Activated CD8-positive, alpha-beta T cell treated with anti-CD3 and anti-CD28 coated beads, Interleukin-2, amount 10 ng/mL, durations not matched to agents 7 days and 5 days (primary cell): ENCODE data around the gene CFAP45. TPM values are rescaled to one million over a fixed set of nuclear protein-coding genes. Genes with fewer than 3 reads are reported as not detected.

Experiments
- ATAC-seq: fragments of 150-1000 bp; cut with Tn5 transposase; one replicate; pipeline ENCODE4 v1.10.0; 2021; ENCODE audit warnings: moderate library complexity
- CTCF ChIA-PET: fragments of 350-600 bp; sonication (Branson Sonifier 250); formaldehyde crosslinking; loops from one replicate; lab custom pipeline; 2021; ENCODE audit warnings: antibody characterized with exemption; lab: Charles Lee
- POLR2A ChIA-PET: fragments of 350-600 bp; sonication (Branson Sonifier 250); formaldehyde crosslinking; loops from one replicate; lab custom pipeline; 2021; ENCODE audit warnings: antibody characterized with exemption; lab: Charles Lee
- DNase-seq: peaks from one replicate; pipeline ENCODE4 v3.0.0-alpha.2; 2020
- H3K27ac Mint-ChIP-seq: one replicate; pipeline ENCODE4 v1.8.0; 2021; ENCODE audit warnings: mild to moderate bottlenecking, mixed read lengths
- H3K27me3 Mint-ChIP-seq: one replicate; pipeline ENCODE4 v1.8.0; 2021; ENCODE audit warnings: low read depth, mixed read lengths
- H3K36me3 Mint-ChIP-seq: one replicate; pipeline ENCODE4 v1.8.0; 2021; ENCODE audit warnings: low read depth, mixed read lengths
- H3K4me1 Mint-ChIP-seq: one replicate; pipeline ENCODE4 v1.8.0; 2021; ENCODE audit warnings: low read depth, mixed read lengths
- H3K4me3 Mint-ChIP-seq: one replicate; pipeline ENCODE4 v1.8.0; 2021; ENCODE audit warnings: mild to moderate bottlenecking, mixed read lengths
- H3K9me3 Mint-ChIP-seq: one replicate; pipeline ENCODE4 v1.8.0; 2022; ENCODE audit warnings: mixed read lengths; ENCODE audit not compliant: insufficient read depth
- total RNA-seq, 2 experiments: library from RNA; stranded (reverse); gene quantifications; one replicate each; pipeline ENCODE4 v1.2.3, GENCODE V29; 2021

The CFAP45 gene
- total RNA-seq, 2 experiments from 2014 or later, result 0.34 to 0.79 TPM

DNA sequence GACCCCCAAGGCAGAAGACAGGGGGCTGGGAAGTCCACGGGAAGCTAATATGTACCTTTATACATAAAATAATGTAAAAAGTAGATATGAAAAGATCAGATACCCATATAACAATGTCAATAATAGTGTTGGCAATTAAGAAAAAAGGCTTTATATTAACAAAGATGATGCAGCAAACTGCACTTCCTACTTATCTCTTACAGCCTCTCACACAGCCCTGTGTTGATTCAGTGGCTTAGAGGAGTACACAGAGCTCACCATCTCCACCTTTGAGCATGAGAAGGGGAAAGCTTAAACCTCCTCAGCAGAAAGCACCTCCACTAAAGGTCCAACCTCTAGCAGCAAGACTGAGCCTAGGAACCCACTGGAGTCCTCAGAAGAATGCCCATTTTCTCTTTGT is 30.4 kb downstream of the CFAP45 start:
- ChIA-PET CTCF (interaction anchor here (1.1 to 4.7 kb wide), 4 partner anchors 11 to 71 kb away, joined by 3 to 35 read pairs (median 5); partner anchors contain the start of gene FCRL6), POLR2A (no interaction called here)
- Mint-ChIP-seq H3K4me1 (peaks cover 24% of the 10 kb centered on the region), H3K27me3 (peaks cover 23% of the 10 kb centered on the region), H3K9me3 (no peaks in the 10 kb centered on the region), H3K36me3 (no peaks in the 10 kb centered on the region), H3K27ac (no peak overlapping the region), H3K4me3 (no peak overlapping the region)
- ATAC-seq (no peak), DNase-seq (no peak)

- CTCF ChIA-PET, result interaction anchor here (1.1 to 4.7 kb wide), 5 partner anchors 11 to 138 kb away, joined by 3 to 35 read pairs (median 5); partner anchors contain the start of gene FCRL6
Measured at GRCh38 chr1:159869173-159869572, 30.8 kb downstream of the CFAP45 start.

GRCh38 chr1:159868766-159869165 is 31.2 kb downstream of the CFAP45 start:
- Mint-ChIP-seq H3K36me3 (no peaks in the 10 kb centered on the region), H3K27ac (no peak overlapping the region), H3K4me3 (no peak overlapping the region), H3K9me3 (no peaks in the 10 kb centered on the region), H3K27me3 (peaks cover 24% of the 10 kb centered on the region), H3K4me1 (peaks cover 28% of the 10 kb centered on the region)
- CTCF ChIA-PET, result interaction anchor here (1.1 to 4.7 kb wide), 5 partner anchors 12 to 139 kb away, joined by 3 to 35 read pairs (median 5); partner anchors contain the start of gene FCRL6
- POLR2A ChIA-PET, result no interaction called here
- DNase-seq (no peak), ATAC-seq (no peak)

More at GRCh38 chr1:159869173-159869572, 30.8 kb downstream of the CFAP45 start:
- peak; percentile 52 for DNase-seq
- no peaks in the 10 kb centered on the region for H3K9me3 Mint-ChIP-seq
- H3K4me3 Mint-ChIP-seq, result no peak overlapping the region
- ATAC-seq, result peak; percentile 68
- peaks cover 28% of the 10 kb centered on the region for H3K4me1 Mint-ChIP-seq
- H3K36me3 Mint-ChIP-seq, result no peaks in the 10 kb centered on the region
- peaks cover 25% of the 10 kb centered on the region for H3K27me3 Mint-ChIP-seq
- POLR2A ChIA-PET, result no interaction called here
- no peak overlapping the region for H3K27ac Mint-ChIP-seq

GRCh38 chr1:159867664-159868026 is 32.3 kb downstream of the CFAP45 start:
- Mint-ChIP-seq H3K4me3 (no peak overlapping the region), H3K27me3 (peaks cover 24% of the 10 kb centered on the region), H3K4me1 (peaks cover 28% of the 10 kb centered on the region), H3K27ac (no peak overlapping the region), H3K36me3 (no peaks in the 10 kb centered on the region), H3K9me3 (no peaks in the 10 kb centered on the region)
- no peak for ATAC-seq
- ChIA-PET CTCF (interaction anchor here (2.2 to 4.7 kb wide), 2 partner anchors 24 to 69 kb away, joined by 7 to 35 read pairs; no protein-coding TSS in a partner anchor), POLR2A (no interaction called here)
- no peak for DNase-seq

- H3K27ac Mint-ChIP-seq, result no peak overlapping the region
- H3K36me3 Mint-ChIP-seq, result no peaks in the 10 kb centered on the region
- H3K27me3 Mint-ChIP-seq, result peaks cover 24% of the 10 kb centered on the region
- H3K4me3 Mint-ChIP-seq, result no peak overlapping the region
- DNase-seq, result no peak
- no peak for ATAC-seq
- no peaks in the 10 kb centered on the region for H3K9me3 Mint-ChIP-seq
- CTCF ChIA-PET, result interaction anchor here (1.0 to 2.2 kb wide), 2 partner anchors 69 kb away, joined by 3 to 7 read pairs; no protein-coding TSS in a partner anchor
- H3K4me1 Mint-ChIP-seq, result peaks cover 28% of the 10 kb centered on the region
- POLR2A ChIA-PET, result no interaction called here
Measured at GRCh38 chr1:159866905-159867663, 32.9 kb downstream of the CFAP45 start.

DNA sequence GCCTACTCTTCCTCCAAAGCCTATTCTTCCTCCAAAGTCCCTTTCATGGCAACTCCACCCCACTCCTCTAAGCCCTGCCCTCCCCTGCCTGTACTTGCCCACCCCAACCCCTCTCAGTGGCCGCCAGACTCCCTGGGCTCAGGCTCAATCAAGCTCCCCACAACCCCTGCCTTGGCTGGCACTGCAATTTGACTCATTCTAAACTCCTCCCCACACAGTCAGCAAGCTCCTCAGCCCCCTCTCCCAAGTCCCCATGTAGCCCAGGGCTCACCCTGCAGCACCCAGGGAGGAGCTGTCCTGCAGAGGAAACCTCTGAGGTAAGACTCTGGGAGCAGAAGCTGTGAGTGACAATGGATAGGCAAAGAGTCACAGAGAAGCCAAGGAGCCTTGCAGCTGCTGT is 33.9 kb downstream of the CFAP45 start:
- H3K27me3 Mint-ChIP-seq, result peaks cover 22% of the 10 kb centered on the region
- no peak overlapping the region for H3K27ac Mint-ChIP-seq
- H3K4me3 Mint-ChIP-seq, result no peak overlapping the region
- no peak for DNase-seq
- peaks cover 28% of the 10 kb centered on the region for H3K4me1 Mint-ChIP-seq
- ATAC-seq, result no peak
- ChIA-PET CTCF (interaction anchor here (1.0 kb wide), 2 partner anchors 25 to 68 kb away, joined by 3 read pairs; no protein-coding TSS in a partner anchor), POLR2A (no interaction called here)
- no peaks in the 10 kb centered on the region for H3K9me3 Mint-ChIP-seq
- no peaks in the 10 kb centered on the region for H3K36me3 Mint-ChIP-seq

DNA sequence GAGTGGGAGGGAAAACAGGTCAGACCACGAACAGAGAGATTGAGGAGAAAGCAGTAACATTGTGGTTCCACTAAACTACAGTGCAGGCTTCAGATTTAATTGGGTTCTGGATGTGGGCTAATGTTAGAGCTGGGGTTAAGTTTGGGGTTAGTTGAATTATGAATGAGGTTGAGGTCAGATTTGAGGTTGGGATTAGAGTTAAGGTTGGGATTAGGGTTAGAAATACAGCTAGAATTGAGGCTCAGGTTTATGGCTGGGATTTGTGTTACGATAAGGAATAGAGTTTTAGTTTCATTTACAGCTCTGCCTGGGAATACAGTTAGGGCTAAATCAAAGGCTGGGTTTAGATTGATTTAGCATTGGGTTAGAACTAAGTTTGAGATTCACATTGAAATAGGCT is 35.7 kb downstream of the CFAP45 start:
- Mint-ChIP-seq H3K4me1 (peaks cover 23% of the 10 kb centered on the region), H3K27ac (no peak overlapping the region), H3K27me3 (peaks cover 22% of the 10 kb centered on the region), H3K9me3 (no peaks in the 10 kb centered on the region), H3K4me3 (no peak overlapping the region), H3K36me3 (no peaks in the 10 kb centered on the region)
- POLR2A ChIA-PET, result no interaction called here
- CTCF ChIA-PET, result interaction anchor here (1.4 to 1.5 kb wide), 2 partner anchors 26 to 66 kb away, joined by 3 read pairs; no protein-coding TSS in a partner anchor
- no peak for DNase-seq
- no peak for ATAC-seq

GRCh38 chr1:159862557-159862956 is 37.4 kb downstream of the CFAP45 start, which contains the start of gene VSIG8:
TSS of gene VSIG8 (minus strand) at chr1:159862657. CDS start at chr1:159862521, 136 bp downstream.
- Mint-ChIP-seq H3K4me1 (peaks cover 15% of the 10 kb centered on the region), H3K27me3 (peaks cover 18% of the 10 kb centered on the region), H3K36me3 (no peaks in the 10 kb centered on the region), H3K9me3 (no peaks in the 10 kb centered on the region), H3K27ac (no peak within 1 kb of the TSS), H3K4me3 (no peak within 1 kb of the TSS)
- ATAC-seq (no peak), DNase-seq (no peak)
- POLR2A ChIA-PET, result no interaction called here
- CTCF ChIA-PET, result interaction anchor here (2.5 kb wide), 1 partner anchor 64 kb away, joined by 10 read pairs; no protein-coding TSS in a partner anchor

GRCh38 chr1:159862031-159862430 is 37.9 kb downstream of the CFAP45 start:
- H3K36me3 Mint-ChIP-seq, result no peaks in the 10 kb centered on the region
- no peak overlapping the region for H3K27ac Mint-ChIP-seq
- no peaks in the 10 kb centered on the region for H3K9me3 Mint-ChIP-seq
- H3K4me3 Mint-ChIP-seq, result no peak overlapping the region
- peaks cover 13% of the 10 kb centered on the region for H3K4me1 Mint-ChIP-seq
- peaks cover 18% of the 10 kb centered on the region for H3K27me3 Mint-ChIP-seq
- DNase-seq (no peak), ATAC-seq (no peak)
- ChIA-PET POLR2A (no interaction called here), CTCF (interaction anchor here (2.5 kb wide), 1 partner anchor 63 kb away, joined by 10 read pairs; no protein-coding TSS in a partner anchor)

DNA sequence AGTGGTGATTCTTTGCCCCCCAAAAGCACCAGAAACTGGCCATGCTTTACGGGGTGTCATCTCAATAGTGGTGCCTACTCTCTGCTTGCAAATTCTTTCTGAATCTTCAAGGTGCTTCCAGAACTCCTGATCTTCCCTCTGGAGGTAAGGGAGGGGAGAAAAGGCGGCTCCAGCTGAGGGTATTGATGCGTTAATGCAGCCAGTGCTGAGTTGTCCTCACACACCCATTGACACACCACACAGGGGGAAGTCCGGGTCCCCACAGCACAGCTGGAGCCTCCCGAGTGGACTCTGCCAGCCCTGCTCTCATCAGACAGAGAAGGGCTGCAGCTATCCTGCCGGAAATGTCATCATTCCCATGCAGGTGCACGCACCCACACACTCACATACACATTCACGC is 38.7 kb downstream of the CFAP45 start:
- Mint-ChIP-seq H3K27ac (no peak overlapping the region), H3K36me3 (no peaks in the 10 kb centered on the region), H3K9me3 (no peaks in the 10 kb centered on the region), H3K4me1 (peaks cover 5% of the 10 kb centered on the region), H3K4me3 (no peak overlapping the region), H3K27me3 (peaks cover 15% of the 10 kb centered on the region)
- ChIA-PET POLR2A (no interaction called here), CTCF (interaction anchor here (2.5 kb wide), 1 partner anchor 62 kb away, joined by 10 read pairs; no protein-coding TSS in a partner anchor)
- DNase-seq (no peak), ATAC-seq (no peak)

DNA sequence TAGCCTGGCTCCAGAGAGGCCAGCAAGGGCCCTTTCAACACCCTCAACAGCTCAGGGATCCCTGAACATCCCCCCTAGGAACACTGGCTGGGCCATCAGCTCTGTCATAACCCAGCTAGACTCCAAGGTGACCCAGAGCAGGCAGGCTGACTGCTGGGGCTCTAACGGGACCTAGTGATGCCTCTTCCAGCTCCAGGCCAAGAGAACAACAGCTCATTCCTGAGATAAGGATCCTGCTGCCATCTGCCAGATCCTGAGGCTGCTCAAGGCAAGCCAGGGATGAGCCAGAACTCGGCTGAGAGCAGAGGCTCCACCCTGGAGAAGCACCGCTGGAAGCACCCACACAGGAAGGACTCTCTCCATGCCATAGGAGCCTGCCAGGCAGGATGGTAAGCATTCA is 39.5 kb downstream of the CFAP45 start:
- POLR2A ChIA-PET, result no interaction called here
- H3K4me3 Mint-ChIP-seq, result no peak overlapping the region

DNA sequence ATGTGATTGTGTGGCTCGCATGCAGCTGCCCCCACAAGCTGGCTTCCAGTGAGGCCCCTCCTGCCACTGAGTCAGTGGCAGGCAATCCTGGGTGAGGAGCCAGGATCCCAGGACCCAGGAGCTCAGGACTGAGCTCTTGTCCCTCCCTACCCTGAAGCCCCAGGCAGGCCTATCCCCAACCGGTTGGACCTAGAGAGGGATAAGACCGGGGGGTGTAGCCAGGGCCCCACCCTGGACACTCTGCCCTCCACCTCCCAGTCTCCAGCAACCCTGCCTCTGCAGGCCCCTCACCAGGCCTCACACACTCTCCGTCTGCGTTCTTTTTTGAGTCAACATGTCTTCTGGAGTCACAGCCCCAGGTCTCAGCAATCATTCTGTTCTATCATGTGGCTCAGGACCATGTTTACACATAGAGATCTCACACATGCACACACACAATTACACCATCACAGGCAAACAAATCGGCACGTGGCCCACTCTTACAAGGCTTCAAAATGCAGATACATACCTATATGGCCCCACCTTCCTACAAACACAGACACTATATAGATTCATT is 40.1 kb downstream of the CFAP45 start:
- Mint-ChIP-seq H3K36me3 (no peaks in the 10 kb centered on the region), H3K4me3 (no peak overlapping the region), H3K27me3 (peaks cover 10% of the 10 kb centered on the region), H3K9me3 (no peaks in the 10 kb centered on the region), H3K27ac (no peak overlapping the region), H3K4me1 (peaks cover 9% of the 10 kb centered on the region)
- DNase-seq (no peak), ATAC-seq (no peak)
- ChIA-PET POLR2A (no interaction called here), CTCF (no interaction called here)

More for the DNA sequence above, 39.5 kb downstream of the CFAP45 start:
- ATAC-seq (no peak), DNase-seq (no peak)
- Mint-ChIP-seq H3K27me3 (peaks cover 10% of the 10 kb centered on the region), H3K9me3 (no peaks in the 10 kb centered on the region), H3K27ac (no peak overlapping the region), H3K36me3 (no peaks in the 10 kb centered on the region), H3K4me1 (peaks cover 4% of the 10 kb centered on the region)
- CTCF ChIA-PET, result no interaction called here
